Osteoblast (primary cell): ENCODE measurements around the gene SNUPN. TPM values are rescaled to one million over a fixed set of nuclear protein-coding genes. Genes with fewer than 3 reads are reported as not detected.

Experiments
- DNase-seq: peaks from one replicate; pipeline ENCODE4 v3.0.0; 2011; ENCODE audit warnings: low spot score, mixed read lengths; ENCODE audit not compliant: insufficient read length; ENCODE audit errors: missing footprints
- H2AFZ ChIP-seq: 2 replicates; pipeline ENCODE4 v1.6.0; 2011; ENCODE audit warnings: mild to moderate bottlenecking, low read length
- H3K27ac ChIP-seq: 2 replicates; pipeline ENCODE4 v1.5.1; 2011; ENCODE audit warnings: mild to moderate bottlenecking, low read depth, low read length, moderate library complexity
- H3K27me3 ChIP-seq: 2 replicates; pipeline ENCODE4 v1.6.0; 2012; ENCODE audit warnings: mild to moderate bottlenecking, control low read depth, inconsistent platforms, low read length, moderate library complexity; ENCODE audit not compliant: insufficient read depth
- H3K36me3 ChIP-seq: 2 replicates; pipeline ENCODE4 v1.5.1; 2011; ENCODE audit warnings: mild to moderate bottlenecking, low read length, control low read depth, moderate library complexity; ENCODE audit not compliant: insufficient read depth
- H3K4me1 ChIP-seq: 2 replicates; pipeline ENCODE4 v1.5.1; 2011; ENCODE audit warnings: mild to moderate bottlenecking, low read length, control low read depth, moderate library complexity; ENCODE audit not compliant: insufficient read depth
- H3K4me2 ChIP-seq: 2 replicates; pipeline ENCODE4 v1.6.0; 2011; ENCODE audit warnings: mild to moderate bottlenecking, low read length; ENCODE audit not compliant: insufficient read depth
- H3K4me3 ChIP-seq: fragments of 200-600 bp; sonication (generic); 3 replicates; pipeline ENCODE4 v1.5.1; 2012; ENCODE audit warnings: mild to moderate bottlenecking, low read length, inconsistent platforms; ENCODE audit not compliant: insufficient read depth
- H3K79me2 ChIP-seq: 2 replicates; pipeline ENCODE4 v1.6.0; 2012; ENCODE audit warnings: mild to moderate bottlenecking, low read length, control low read depth, inconsistent platforms; ENCODE audit not compliant: insufficient read depth
- H3K9me3 ChIP-seq: 2 replicates; pipeline ENCODE4 v1.5.1; 2011; ENCODE audit warnings: low read depth, low read length, control low read depth
- H4K20me1 ChIP-seq: 2 replicates; pipeline ENCODE4 v1.6.0; 2012; ENCODE audit warnings: mild to moderate bottlenecking, low read length, control low read depth; ENCODE audit not compliant: insufficient read depth
- total RNA-seq: library from RNA; depleted of rRNA; stranded (reverse); fragments of >200 nt; gene quantifications from 2 replicates; pipeline ENCODE4 v1.2.3, GENCODE V29; 2012
- TF ChIP-seq, protein P1 (sequence below): IDR thresholded peaks from 2 replicates; pipeline ENCODE4 v1.5.1; 2011; ENCODE audit warnings: mild to moderate bottlenecking, low read depth, low read length, moderate library complexity; ENCODE audit errors: extremely low read depth

Gene SNUPN
- total RNA-seq, 1 donor: 30.4 TPM

DNA sequence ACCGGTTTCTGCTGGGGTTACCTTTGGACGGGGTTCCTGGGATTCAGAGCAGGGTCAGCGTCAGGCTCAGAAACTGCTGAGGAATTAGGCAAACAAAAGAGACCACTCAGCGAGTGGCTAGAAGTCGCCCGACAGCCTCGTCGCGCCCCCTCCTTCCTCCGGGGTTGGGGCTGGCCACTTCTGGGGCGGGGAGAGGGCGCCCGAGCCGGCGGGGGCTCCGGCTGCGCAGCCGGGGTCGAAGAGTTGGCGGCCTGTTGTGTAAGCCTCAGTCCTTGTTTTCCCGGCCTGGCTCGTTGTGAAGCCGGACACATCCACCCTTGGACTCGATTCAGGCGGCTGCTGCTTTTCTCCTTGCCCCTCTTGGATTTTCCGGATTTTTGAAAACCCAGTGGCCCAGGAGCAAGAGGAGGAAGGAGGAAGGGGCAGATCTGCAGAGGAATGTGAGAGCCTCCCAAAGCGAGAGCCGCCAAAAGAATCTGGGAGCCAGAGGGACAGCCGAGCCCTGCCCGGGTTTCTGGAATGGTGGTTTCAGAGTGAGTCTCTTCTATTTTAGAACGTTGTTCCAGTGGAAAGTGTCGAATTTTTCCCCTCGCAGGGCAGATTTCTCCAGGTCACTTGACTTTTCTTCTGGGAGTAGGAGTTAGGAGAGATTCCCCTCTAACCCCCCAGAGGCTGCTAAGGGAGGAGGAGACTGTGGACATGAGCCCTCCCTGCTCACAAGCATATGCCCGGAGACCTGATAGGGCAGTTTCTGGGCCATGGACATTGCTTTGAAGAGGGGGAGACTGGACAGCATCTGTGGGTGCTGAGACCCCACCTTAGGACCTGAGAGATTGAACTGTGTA, 22.9 kb upstream of the SNUPN start:
- Histone ChIP-seq H3K4me1 (peaks cover 50% of the 10 kb centered on the region), H3K4me3 (peak overlapping the region; percentile 96), H3K36me3 (peaks cover 16% of the 10 kb centered on the region), H3K27ac (peak overlapping the region; percentile 91), H3K27me3 (no peaks in the 10 kb centered on the region), H3K79me2 (peaks cover 68% of the 10 kb centered on the region), H3K4me2 (peak overlapping the region; percentile 93), H3K9me3 (no peaks in the 10 kb centered on the region), H4K20me1 (peaks cover 48% of the 10 kb centered on the region), H2AFZ (peak overlapping the region; percentile 85)
- DNase-seq: peak; percentile 94
- TF ChIP-seq, protein P1, sequence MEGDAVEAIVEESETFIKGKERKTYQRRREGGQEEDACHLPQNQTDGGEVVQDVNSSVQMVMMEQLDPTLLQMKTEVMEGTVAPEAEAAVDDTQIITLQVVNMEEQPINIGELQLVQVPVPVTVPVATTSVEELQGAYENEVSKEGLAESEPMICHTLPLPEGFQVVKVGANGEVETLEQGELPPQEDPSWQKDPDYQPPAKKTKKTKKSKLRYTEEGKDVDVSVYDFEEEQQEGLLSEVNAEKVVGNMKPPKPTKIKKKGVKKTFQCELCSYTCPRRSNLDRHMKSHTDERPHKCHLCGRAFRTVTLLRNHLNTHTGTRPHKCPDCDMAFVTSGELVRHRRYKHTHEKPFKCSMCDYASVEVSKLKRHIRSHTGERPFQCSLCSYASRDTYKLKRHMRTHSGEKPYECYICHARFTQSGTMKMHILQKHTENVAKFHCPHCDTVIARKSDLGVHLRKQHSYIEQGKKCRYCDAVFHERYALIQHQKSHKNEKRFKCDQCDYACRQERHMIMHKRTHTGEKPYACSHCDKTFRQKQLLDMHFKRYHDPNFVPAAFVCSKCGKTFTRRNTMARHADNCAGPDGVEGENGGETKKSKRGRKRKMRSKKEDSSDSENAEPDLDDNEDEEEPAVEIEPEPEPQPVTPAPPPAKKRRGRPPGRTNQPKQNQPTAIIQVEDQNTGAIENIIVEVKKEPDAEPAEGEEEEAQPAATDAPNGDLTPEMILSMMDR: no peak

DNA sequence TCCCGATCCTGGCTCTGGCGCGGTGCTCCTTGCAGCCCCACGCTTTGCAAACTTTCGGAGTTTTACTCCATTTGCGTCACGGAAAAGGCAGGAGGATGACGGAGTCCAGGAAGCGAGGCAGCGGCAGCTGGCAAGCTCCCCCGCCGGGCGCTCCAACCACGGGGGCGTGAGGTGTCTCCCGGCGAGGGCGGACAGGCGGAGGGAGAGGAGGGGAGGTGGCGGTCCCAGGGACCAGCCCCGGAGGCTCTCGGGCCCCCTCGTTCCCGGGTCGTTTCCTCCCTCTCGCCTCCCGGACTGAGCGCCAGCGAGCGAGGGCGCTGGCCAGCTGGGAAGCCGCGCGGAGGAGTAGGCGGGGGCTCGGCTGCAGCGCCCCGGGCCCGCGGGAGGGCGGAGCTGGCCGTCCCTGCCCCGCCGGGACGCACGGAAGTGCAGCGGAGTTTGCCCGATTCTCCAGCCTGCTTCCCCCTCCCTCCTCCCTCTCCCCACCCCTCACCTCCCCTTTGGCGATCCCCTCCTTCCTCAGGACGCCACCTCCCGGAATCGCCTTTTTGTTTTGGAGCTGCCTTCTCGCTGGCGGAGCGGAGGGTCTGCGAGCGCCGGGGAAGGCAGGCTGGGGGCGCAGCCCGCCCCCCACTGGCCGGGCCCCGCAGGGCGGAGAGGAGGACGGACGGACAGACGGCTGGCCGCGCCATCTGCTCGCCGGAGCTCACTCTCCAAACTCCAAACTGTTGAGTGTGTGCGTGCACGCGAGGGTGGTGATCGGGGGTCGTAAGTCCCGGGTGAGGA, 22.0 kb upstream of the SNUPN start, which contains the start of gene SNX33:
SNX33 (plus strand) TSS at position 543 of the 786 bp plus-strand sequence. CDS start 1,191 bp downstream, outside the sequence.
- peaks cover 60% of the 10 kb centered on the region for H3K79me2 ChIP-seq
- H3K27me3 ChIP-seq: no peaks in the 10 kb centered on the region
- peaks cover 43% of the 10 kb centered on the region for H3K4me1 ChIP-seq
- H3K27ac ChIP-seq: peak within 1 kb of the TSS; percentile 91
- peak within 1 kb of the TSS; percentile 85 for H2AFZ ChIP-seq
- peak; percentile 96 for DNase-seq
- H3K4me3 ChIP-seq: peak within 1 kb of the TSS; percentile 96
- TF ChIP-seq, protein P1: peak; percentile 54
- peaks cover 40% of the 10 kb centered on the region for H4K20me1 ChIP-seq
- peaks cover 16% of the 10 kb centered on the region for H3K36me3 ChIP-seq
- peak within 1 kb of the TSS; percentile 93 for H3K4me2 ChIP-seq
- H3K9me3 ChIP-seq: no peaks in the 10 kb centered on the region

DNA sequence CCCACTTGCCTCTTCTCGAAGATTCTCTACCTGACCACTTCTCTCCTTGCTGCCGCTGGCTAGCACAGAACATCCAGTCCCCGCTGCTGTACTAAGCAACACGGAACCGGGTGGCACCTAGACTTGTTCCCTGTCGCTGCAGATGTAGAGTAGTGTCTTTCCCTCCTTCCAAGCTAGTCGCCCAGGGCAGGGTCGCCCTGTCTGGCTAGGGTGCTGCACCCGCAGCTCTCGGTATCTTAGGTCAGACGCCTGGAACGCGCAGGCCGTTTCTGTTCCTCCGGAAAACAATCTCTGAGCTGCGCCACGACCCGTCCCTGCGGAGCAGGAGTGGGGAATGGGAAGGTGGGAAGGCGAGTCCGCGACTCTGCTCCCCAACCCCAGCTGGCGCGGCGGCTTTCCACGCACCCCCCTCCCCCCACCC, 21.4 kb upstream of the SNUPN start:
- Histone ChIP-seq H4K20me1 (peaks cover 34% of the 10 kb centered on the region), H3K4me3 (peak overlapping the region; percentile 96), H3K36me3 (peaks cover 16% of the 10 kb centered on the region), H3K27me3 (no peaks in the 10 kb centered on the region), H3K4me1 (peaks cover 41% of the 10 kb centered on the region), H3K27ac (peak overlapping the region; percentile 91), H3K9me3 (no peaks in the 10 kb centered on the region), H3K79me2 (peaks cover 54% of the 10 kb centered on the region), H3K4me2 (peak overlapping the region; percentile 93), H2AFZ (peak overlapping the region; percentile 79)
- TF ChIP-seq, protein P1: no peak
- DNase-seq: no peak
